CD14-positive monocyte (primary cell): Measurements from ENCODE around the gene PRKCA. TPM values are rescaled to one million over a fixed set of nuclear protein-coding genes. Genes with fewer than 3 reads are reported as not detected.

ENCODE experiments used
- DNase-seq, 3 donors: peaks; one replicate each; pipeline ENCODE4 v3.0.0-alpha.2; 2011 to 2022
- H2AFZ ChIP-seq: 2 replicates; pipeline ENCODE4 v1.6.0; 2012; ENCODE audit warnings: mild to moderate bottlenecking, low read depth, low read length, inconsistent platforms; ENCODE audit not compliant: insufficient read depth, poor library complexity, severe bottlenecking
- H3K27ac ChIP-seq, 2 donors: 1 replicate in 1 of 2; 2 replicates in 1 of 2; pipeline ENCODE4 v1.5.1; 2012 to 2013; ENCODE audit warnings: low read length in 2 of 2, control low read depth in 1 of 2, inconsistent platforms in 1 of 2, low read depth in 1 of 2, mild to moderate bottlenecking in 1 of 2
- H3K27me3 ChIP-seq, 2 donors: one replicate each; pipeline versions ENCODE4 v1.6.0 to v1.6.1; 2011 to 2013; ENCODE audit warnings: low read length in 2 of 2; ENCODE audit not compliant: control insufficient read depth in 2 of 2, insufficient read depth in 2 of 2
- H3K36me3 ChIP-seq, 2 donors: replicated peaks in 1 of 2; 1 replicate in 1 of 2; 2 replicates in 1 of 2; pipeline versions ENCODE4 v1.5.1 to v1.6.1; 2012 to 2013; ENCODE audit warnings: low read length in 2 of 2, control low read depth in 1 of 2, inconsistent platforms in 1 of 2, mild to moderate bottlenecking in 1 of 2; ENCODE audit not compliant: insufficient read depth in 2 of 2, control insufficient read depth in 1 of 2
- H3K4me1 ChIP-seq, 2 donors: 1 replicate in 1 of 2; 2 replicates in 1 of 2; pipeline versions ENCODE4 v1.5.1 to v1.6.1; 2012 to 2013; ENCODE audit warnings: low read length in 2 of 2, control low read depth in 1 of 2, inconsistent platforms in 1 of 2, mild to moderate bottlenecking in 1 of 2, moderate library complexity in 1 of 2; ENCODE audit not compliant: insufficient read depth in 2 of 2, control insufficient read depth in 1 of 2
- H3K4me2 ChIP-seq: replicated peaks from 2 replicates; pipeline ENCODE3; 2012; ENCODE audit warnings: low read length, moderate library complexity, mild to moderate bottlenecking; ENCODE audit not compliant: poor library complexity, severe bottlenecking; ENCODE audit errors: extremely low read depth
- H3K4me3 ChIP-seq, 3 experiments: fragments of 200-600 bp in 1 of 3; sonication (generic) in 1 of 3; replicated peaks in 1 of 3; 1 replicate in 2 of 3; 2 replicates in 1 of 3; pipeline ENCODE4 v1.5.1; 2011 to 2013; ENCODE audit warnings: low read length in 3 of 3, mild to moderate bottlenecking in 3 of 3, control low read depth in 2 of 3, low read depth in 2 of 3, inconsistent platforms in 1 of 3, moderate library complexity in 1 of 3
- H3K79me2 ChIP-seq: 2 replicates; pipeline ENCODE4 v1.6.0; 2012; ENCODE audit warnings: mild to moderate bottlenecking, control low read depth, inconsistent platforms, low read length, moderate library complexity; ENCODE audit not compliant: insufficient read depth
- H3K9ac ChIP-seq: 2 replicates; pipeline ENCODE4 v1.6.0; 2017; ENCODE audit warnings: low read length, mild to moderate bottlenecking; ENCODE audit not compliant: insufficient read depth, poor library complexity, severe bottlenecking
- H3K9me3 ChIP-seq, 2 donors: replicated peaks in 1 of 2; 1 replicate in 1 of 2; 2 replicates in 1 of 2; pipeline versions ENCODE4 v1.5.1 to v1.6.1; 2012 to 2013; ENCODE audit warnings: low read length in 2 of 2, control low read depth in 1 of 2; ENCODE audit not compliant: control insufficient read depth in 1 of 2, insufficient read depth in 1 of 2
- H4K20me1 ChIP-seq: 2 replicates; pipeline ENCODE4 v1.6.0; 2012; ENCODE audit warnings: mild to moderate bottlenecking, low read length, control low read depth, moderate library complexity; ENCODE audit not compliant: insufficient read depth
- H3K27ac Mint-ChIP-seq, 7 donors: one replicate each; pipeline ENCODE4 v1.8.0; 2020; ENCODE audit warnings: mild to moderate bottlenecking in 7 of 7, mixed read lengths in 7 of 7, moderate library complexity in 6 of 7, inconsistent platforms in 2 of 7
- H3K27me3 Mint-ChIP-seq, 3 donors: one replicate each; pipeline ENCODE4 v1.8.0; 2021 to 2022; ENCODE audit warnings: low read depth in 3 of 3, mild to moderate bottlenecking in 3 of 3, mixed read lengths in 3 of 3, moderate library complexity in 3 of 3, inconsistent platforms in 1 of 3
- H3K36me3 Mint-ChIP-seq, 2 donors: one replicate each; pipeline ENCODE4 v1.8.0; 2020; ENCODE audit warnings: mixed read lengths in 2 of 2, inconsistent platforms in 1 of 2, mild to moderate bottlenecking in 1 of 2
- H3K4me1 Mint-ChIP-seq: one replicate; pipeline ENCODE4 v1.8.0; 2020; ENCODE audit warnings: mild to moderate bottlenecking, mixed read lengths
- H3K4me3 Mint-ChIP-seq, 2 donors: one replicate each; pipeline ENCODE4 v1.8.0; 2020; ENCODE audit warnings: mild to moderate bottlenecking in 2 of 2, mixed read lengths in 2 of 2, moderate library complexity in 1 of 2
- H3K9me3 Mint-ChIP-seq, 7 donors: one replicate each; pipeline ENCODE4 v1.8.0; 2020 to 2022; ENCODE audit warnings: mixed read lengths in 7 of 7, mild to moderate bottlenecking in 6 of 7, moderate library complexity in 6 of 7, inconsistent platforms in 2 of 7
- CTCF ChIP-seq: fragments of 200-600 bp; IDR thresholded peaks from one replicate; pipeline ENCODE4 v1.8.0; 2022; ENCODE audit warnings: antibody characterized with exemption, mild to moderate bottlenecking
- WGBS: methylation state at CpG from one replicate; pipeline ENCODE4 v1.1.5; 2013; ENCODE audit warnings: missing lambda C conversion rate; ENCODE audit not compliant: insufficient coverage; 5-methylcytosine and 5-hydroxymethylcytosine counted together
- intact Hi-C, 2 donors: fragments of 100-400 bp; cut with micrococcal nuclease; formaldehyde crosslinking; loops; one replicate each; pipeline versions ENCODE4 v1.15.0 to v1.15.1; 2023
- polyA plus RNA-seq, 3 donors: library from polyadenylated mRNA; depleted of rRNA in 1 of 3; unstranded in 2 of 3; stranded (reverse) in 1 of 3; fragments of 300-500 nt in 2 of 3; fragments of >200 nt in 1 of 3; fragmentation: Illumina TruSeq in 2 of 3; gene quantifications; 1 replicate in 2 of 3; 2 replicates in 1 of 3; pipeline ENCODE4 v1.2.3, GENCODE V29; 2012 to 2021

PRKCA gene
- polyA plus RNA-seq, 3 donors: 0.22 to 7.1 (median 0.30) TPM

- H3K9ac ChIP-seq: no peak overlapping the region
- no peaks in the 10 kb centered on the region for H3K79me2 ChIP-seq
- H2AFZ ChIP-seq: no peak overlapping the region
- no peak for DNase-seq
- H3K4me1 Mint-ChIP-seq: peaks cover 15% of the 10 kb centered on the region
- no peaks in the 10 kb centered on the region for H3K9me3 Mint-ChIP-seq
- no peak overlapping the region for H3K4me3 Mint-ChIP-seq
- no peak for TF ChIP-seq CTCF
- H4K20me1 ChIP-seq: no peaks in the 10 kb centered on the region
- peaks cover 6 to 8% of the 10 kb centered on the region in 2 donors for H3K4me1 ChIP-seq
- no peaks in the 10 kb centered on the region for H3K27me3 ChIP-seq
- H3K9me3 ChIP-seq: no peaks in the 10 kb centered on the region
- H3K27me3 Mint-ChIP-seq: peaks cover 0 to 1% (median 1%) of the 10 kb centered on the region in 3 donors
- no peak overlapping the region for H3K4me2 ChIP-seq
- no peak overlapping the region for H3K4me3 ChIP-seq
- peak overlapping the region in 2 of 7 donors; percentile 14 to 69 for H3K27ac Mint-ChIP-seq
- intact Hi-C loops: no loop called here
- WGBS: 70% methylated on average over 2 of the region's 7 CpGs
- H3K36me3 ChIP-seq: no peaks in the 10 kb centered on the region
- peaks cover 6 to 10% of the 10 kb centered on the region in 2 donors for H3K36me3 Mint-ChIP-seq
- H3K27ac ChIP-seq: no peak overlapping the region
These were observed 204.9 kb downstream of the PRKCA start for GRCh38 chr17:66507103-66507923.

- DNase-seq: no peak
- peaks cover 6 to 10% of the 10 kb centered on the region in 2 donors for H3K36me3 Mint-ChIP-seq
- H3K4me1 Mint-ChIP-seq: peaks cover 15% of the 10 kb centered on the region
- Histone ChIP-seq H4K20me1 (no peaks in the 10 kb centered on the region), H3K27me3 (no peaks in the 10 kb centered on the region), H3K9ac (no peak overlapping the region), H3K79me2 (no peaks in the 10 kb centered on the region), H2AFZ (no peak overlapping the region), H3K4me1 (peaks cover 6 to 8% of the 10 kb centered on the region in 2 donors), H3K4me3 (no peak overlapping the region), H3K36me3 (no peaks in the 10 kb centered on the region), H3K27ac (no peak overlapping the region), H3K9me3 (no peaks in the 10 kb centered on the region), H3K4me2 (no peak overlapping the region)
- TF ChIP-seq CTCF: no peak
- no peaks in the 10 kb centered on the region for H3K9me3 Mint-ChIP-seq
- intact Hi-C loops: no loop called here
- H3K4me3 Mint-ChIP-seq: no peak overlapping the region
- H3K27ac Mint-ChIP-seq: peak overlapping the region in 1 of 7 donors; percentile 14
- H3K27me3 Mint-ChIP-seq: peaks cover 0 to 1% (median 1%) of the 10 kb centered on the region in 3 donors
- WGBS: 90% methylated on average over 5 of the region's 10 CpGs
These were observed 205.8 kb downstream of the PRKCA start for GRCh38 chr17:66507982-66508760.
